Fibroblast of skin of right quadriceps (primary cell): ENCODE results near the gene SFTPA2.
"Not testable (repeated sequence)": the region's sequence is repeated elsewhere in the genome, so short reads cannot be mapped to it uniquely, and the experiment has no call there.

Source experiments
- DNase-seq: peaks from one replicate; pipeline ENCODE4 v3.0.0-alpha.2; 2013

Gene SFTPA2

DNA sequence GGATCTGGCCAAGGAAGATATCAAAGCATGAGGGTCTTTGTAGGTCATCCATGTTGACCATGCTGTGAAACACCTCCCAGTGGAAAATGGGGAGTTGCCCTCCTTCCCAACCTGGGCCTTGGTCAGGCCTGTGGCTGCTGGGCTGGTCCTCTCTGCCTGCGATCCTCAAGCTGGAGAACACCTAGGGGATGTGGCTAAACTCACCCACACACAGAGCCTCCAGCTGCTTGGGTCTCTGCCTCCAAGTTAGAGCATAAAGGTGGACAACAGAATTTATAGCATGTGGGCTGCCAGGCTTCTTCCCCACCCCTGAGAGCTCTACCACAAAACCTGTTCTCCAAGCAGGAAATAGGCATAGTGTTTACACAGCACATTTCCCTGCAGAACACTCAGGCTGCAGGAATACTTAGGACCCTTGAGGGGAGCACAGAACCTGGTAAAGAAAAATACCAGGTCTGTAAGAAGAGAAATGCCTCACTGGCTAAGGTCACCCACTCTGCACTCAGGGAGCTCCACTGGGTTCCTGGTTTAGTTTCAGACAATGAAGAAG, at the start of gene SFTPA2:
SFTPA2 (minus strand) TSS at position 248 of the 550 bp plus-strand sequence. CDS start 924 bp downstream, outside the sequence.
- no peak for DNase-seq

DNA sequence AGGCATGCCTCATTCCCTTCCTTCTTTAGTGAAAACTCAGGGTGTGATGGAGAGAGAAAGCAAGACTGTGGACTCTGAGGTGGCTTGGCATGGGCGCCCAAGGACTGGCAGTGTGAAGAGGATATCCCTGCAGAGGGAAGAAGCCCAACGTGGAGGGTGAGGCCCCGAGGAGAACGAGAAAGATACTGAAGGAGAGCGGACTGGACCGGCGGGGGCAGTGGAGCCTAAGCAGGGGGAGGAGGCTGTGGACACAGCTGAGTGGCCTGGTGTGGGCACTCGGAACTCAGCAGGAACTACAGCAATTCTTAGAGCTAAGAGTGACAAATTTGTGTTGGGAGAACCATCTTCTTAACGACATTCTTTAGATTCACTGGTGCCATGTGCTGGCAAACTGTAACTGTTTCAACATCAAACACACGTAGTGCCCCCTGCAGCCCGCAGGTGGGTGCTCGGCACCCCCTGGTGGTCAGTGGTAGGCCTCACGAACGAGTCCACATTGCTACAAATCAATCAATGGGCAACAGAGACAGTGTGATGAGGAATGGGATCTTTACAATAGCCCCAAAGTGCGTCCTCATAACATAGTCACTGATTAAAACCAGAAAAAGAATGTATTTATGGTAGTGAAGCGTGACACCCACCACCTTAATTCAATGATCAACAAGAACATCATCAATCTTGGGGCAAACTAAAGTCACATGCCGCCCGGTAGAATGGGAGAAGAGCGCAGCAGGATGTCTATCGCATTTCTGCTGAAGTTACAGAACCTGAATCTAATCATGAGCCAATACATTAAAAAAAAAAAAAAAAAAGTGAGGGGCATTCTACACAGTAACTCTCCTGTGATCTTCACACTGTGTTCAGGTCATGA, 48.5 kb upstream of the SFTPA2 start:
- DNase-seq: peak; percentile 22

DNA sequence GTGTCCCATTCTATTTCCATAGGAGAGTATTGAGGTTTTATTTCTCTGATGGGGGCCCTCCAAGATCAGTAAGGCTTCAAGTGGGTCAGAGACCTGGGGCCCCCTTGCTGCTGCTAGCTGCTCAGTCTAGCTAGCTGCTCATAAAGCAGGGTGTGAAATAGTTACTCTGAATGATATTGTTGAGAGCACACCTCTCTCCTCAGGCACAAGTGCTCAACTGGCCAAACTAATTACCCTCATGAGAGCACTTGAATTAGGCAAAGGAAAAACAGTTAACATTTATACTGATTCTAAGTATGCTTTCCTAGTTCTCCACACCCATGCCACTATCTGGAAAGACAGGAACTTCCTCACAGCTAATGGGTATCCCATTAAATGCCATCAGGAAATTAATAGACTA, 45.1 kb upstream of the SFTPA2 start:
- DNase-seq: no peak

DNA sequence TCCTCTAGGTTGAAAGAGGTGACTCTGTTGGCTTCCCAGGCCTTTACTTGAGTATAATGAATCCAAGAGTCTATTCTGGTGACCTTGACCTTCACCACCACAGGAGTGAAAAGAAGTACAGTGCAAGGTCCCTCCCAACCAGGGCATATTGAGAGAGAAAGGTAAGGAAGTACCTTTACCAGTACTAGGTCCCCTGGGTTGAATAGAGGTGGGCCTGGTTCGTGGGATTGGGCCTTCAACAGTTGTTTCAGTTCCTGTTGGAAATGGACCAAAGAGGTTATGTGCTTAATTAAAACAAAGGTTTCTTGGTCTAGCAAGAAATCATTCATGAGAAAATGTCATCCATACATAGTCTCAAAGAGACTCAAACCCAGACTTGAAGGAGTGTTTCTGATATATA, 44.1 kb upstream of the SFTPA2 start:
- DNase-seq: no peak

DNA sequence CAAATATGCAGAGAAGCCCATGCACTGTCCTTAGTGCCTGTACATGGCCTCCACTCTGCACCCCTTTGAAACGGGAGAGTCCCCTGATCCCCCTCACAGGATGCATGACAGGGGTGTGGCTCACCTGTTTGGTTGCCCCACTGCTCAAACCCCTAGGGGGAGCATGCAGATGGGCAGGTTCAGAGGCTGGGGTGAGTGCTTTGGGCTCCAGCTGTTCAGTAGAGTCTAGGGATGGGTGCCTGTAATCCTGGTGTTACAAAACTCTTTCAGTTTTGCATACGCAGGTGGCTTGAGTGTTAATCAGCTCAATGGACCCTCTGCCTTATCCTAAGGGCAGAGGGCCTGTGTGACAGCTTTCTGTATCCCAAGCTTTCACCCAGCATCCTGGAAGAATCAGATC, 42.7 kb upstream of the SFTPA2 start:
- DNase-seq: no peak

DNA sequence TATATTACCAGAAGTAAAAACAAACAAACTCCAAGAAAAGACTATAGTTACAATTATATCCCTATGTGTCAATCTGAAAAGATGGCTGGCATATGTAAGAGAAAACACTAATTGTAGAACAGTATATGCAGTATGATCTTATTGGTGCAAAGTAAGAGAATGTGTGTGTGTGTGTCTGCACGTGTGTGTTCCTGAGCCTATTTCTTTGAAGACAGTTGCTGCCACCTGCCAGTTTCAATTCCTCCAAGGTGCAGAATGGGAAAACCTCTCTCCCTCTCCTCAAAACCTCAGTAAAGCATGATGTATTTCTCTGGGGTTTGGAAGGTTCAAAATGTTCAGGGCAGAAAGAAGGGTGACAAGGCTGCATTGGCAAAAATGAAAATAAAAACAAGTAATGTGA, 41.7 kb upstream of the SFTPA2 start:
- DNase-seq: no peak

DNA sequence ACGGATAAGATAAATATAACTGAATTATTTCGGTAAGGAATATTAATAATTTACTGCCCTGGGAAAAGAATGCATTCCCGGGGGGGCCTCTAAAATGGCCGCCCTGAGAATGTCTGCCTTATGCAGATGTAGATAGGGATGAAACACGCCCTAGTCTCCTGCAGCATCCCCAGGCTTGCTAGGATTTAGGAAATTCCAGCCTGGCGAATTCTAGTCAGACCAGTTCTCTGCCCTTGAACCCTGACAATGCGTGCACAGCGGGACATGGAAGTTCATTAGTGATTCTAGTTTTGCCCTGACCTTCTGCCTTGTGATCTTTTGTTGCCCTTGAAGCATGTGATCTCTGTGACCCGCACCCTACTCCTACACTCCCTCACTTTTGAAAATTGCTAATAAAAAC, 39.4 kb upstream of the SFTPA2 start:
- DNase-seq: not testable (repeated sequence)

- no peak for DNase-seq
Observed at GRCh38 chr10:79595510-79595909, 35.3 kb upstream of the SFTPA2 start.

- not testable (repeated sequence) for DNase-seq
Observed at GRCh38 chr10:79594565-79594964, 34.4 kb upstream of the SFTPA2 start.

DNA sequence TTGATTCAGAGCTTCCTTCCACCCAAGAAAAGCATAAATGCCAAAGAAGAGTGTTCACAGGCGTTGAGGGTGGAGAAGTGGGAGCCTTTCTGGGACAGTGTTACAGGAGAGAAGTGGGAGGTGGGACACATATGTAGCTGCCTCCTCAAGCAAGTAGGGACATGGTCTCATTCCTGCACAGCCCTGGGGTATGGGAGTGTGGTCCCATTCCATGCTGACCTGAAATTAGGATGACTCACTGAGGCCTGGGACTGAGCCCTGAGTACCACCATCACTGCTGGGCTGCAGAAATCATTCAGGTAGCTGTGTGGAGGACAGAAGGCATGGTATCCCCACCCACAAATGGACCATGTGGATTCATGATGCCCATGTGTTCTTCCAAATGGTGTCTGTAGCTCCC, 33.2 kb upstream of the SFTPA2 start:
- no peak for DNase-seq

GRCh38 chr10:79588800-79589199, 28.6 kb upstream of the SFTPA2 start:
- DNase-seq: no peak

DNA sequence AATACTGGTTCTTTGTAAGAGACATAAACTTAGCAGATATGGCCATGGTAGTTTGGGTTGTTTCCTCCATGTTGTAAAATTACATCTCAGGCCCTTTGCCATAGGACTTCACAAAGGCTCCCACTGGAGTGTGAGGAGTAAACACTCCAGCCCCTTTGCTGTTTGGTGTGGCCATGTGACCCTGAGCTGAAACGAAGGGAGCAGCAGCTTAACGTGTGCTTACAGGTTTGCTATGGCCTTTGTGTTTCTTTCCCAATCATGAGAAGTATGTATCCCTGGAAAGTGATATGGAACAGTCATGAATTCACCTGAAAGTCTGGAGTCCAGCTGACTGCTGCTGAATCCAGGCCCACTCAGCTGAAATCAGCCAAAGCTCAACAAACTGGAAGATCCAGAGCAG, 26.7 kb upstream of the SFTPA2 start:
- DNase-seq: no peak

- DNase-seq: no peak
Observed at GRCh38 chr10:79585870-79586527, 25.8 kb upstream of the SFTPA2 start.

- no peak for DNase-seq
Observed at GRCh38 chr10:79583488-79584024, 23.3 kb upstream of the SFTPA2 start.

DNA sequence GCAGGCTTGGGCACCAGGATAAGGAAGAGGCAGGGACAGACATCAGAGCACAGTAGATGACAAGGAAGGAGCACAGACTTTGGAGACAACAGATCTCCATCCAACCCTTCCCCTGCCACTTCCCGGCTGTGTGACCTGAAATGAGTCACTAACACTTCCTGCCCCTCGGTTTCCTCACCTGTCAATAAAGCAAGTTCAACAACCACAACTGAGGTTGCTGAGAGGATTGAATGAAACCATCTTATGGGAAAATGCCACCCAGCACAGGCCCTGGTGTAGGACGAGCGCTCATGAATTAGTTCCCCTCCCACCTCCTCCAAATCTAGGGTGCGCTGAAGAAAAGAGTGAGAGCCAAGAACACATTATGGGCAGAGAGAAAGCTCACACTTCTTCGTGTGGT, 22.7 kb upstream of the SFTPA2 start:
- not testable (repeated sequence) for DNase-seq

GRCh38 chr10:79582096-79582495, 21.9 kb upstream of the SFTPA2 start:
- DNase-seq: no peak

- DNase-seq: no peak
Observed at GRCh38 chr10:79581044-79581443, 20.8 kb upstream of the SFTPA2 start.

DNA sequence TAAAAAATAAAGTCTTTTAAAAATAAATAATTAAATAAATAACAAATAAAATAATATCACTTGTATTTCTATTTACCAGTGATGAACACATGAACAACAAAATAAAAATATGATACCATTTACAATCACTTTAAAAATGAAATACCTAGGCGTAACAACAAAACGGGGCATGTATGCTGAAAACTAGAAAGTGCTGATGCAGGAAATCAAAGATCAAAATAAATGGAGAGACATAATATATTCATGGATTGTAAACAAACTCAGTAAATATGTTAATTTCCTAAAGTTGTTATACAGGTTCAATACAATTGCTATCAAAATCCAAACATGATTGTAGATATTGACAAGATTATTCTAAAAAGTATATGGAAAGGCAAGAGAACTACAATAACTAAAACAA, 19.2 kb upstream of the SFTPA2 start:
- no peak for DNase-seq

DNA sequence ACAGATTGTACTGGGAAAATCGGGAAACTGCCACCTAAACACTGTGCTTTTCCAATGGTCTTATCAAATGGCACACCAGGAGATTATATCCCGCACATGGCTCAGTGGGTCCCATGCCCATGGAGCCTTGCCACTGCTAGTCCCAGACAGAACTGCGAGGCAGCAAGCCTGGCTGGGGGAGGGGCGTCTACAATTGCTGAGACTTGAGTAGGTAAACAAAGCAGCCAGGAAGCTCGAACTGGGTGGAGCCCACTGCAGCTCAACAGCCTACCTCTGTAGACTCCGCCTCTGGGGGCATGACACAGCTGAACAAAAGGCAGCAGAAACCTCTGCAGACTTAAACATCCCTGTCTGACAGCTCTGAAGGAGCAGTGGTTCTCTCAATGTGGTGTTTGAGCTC, 10.4 kb upstream of the SFTPA2 start:
- DNase-seq: not testable (repeated sequence)

- DNase-seq: no peak
Observed at GRCh38 chr10:79563426-79563825, 3.2 kb upstream of the SFTPA2 start.

GRCh38 chr10:79562135-79562756, 2.0 kb upstream of the SFTPA2 start:
- peak; percentile 51 for DNase-seq

GRCh38 chr10:79561257-79561656, 1.1 kb upstream of the SFTPA2 start:
- DNase-seq: no peak

DNA sequence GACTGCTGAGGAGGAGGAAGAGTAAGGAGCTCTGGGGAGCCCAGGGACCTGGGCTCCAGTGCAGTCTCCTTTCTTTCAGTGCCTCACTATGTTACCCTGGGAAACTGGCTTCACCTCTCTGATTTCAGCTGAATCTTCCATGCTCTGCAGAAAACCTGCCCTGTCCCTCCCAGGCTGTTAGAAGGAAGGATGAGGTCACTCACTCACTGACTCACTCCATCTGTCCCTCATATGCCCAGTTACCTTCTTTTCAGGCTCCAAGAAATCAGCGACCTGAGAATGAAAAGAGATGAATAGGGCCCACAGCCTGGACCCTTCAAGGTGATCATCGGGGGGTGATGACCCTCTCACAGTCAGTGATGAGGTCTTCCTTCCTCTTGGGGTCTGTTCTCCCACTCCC, 481 bp downstream of the SFTPA2 start:
- DNase-seq: no peak
